Brain microvascular endothelial cell (primary cell): ENCODE measurements around the gene C6orf15.
A peak's percentile ranks its signal among the peaks of the same experiment; 100 is the strongest.

Experiments used
- DNase-seq: peaks from one replicate; pipeline ENCODE4 v3.0.0-alpha.2; 2020
- H3K27ac ChIP-seq: fragments of 250-450 bp; sonication (Bioruptor Pico); 2 replicates; pipeline ENCODE4 v1.5.1; 2020; ENCODE audit warnings: mild to moderate bottlenecking, moderate library complexity
- H3K27me3 ChIP-seq: fragments of 250-450 bp; sonication (Bioruptor Pico); replicated peaks from 2 replicates; pipeline ENCODE4 v1.5.1; 2020; ENCODE audit warnings: mild to moderate bottlenecking
- H3K36me3 ChIP-seq: fragments of 250-450 bp; sonication (Bioruptor Pico); replicated peaks from 2 replicates; pipeline ENCODE4 v1.5.1; 2020; ENCODE audit warnings: mild to moderate bottlenecking
- H3K4me3 ChIP-seq: 2 replicates; pipeline ENCODE4 v1.5.1; 2011; ENCODE audit warnings: low read depth, mild to moderate bottlenecking, control low read depth, low read length, moderate library complexity
- in situ Hi-C: cut with HindIII; loops from 2 replicates; pipeline ENCODE4 v1.10.0; 2017; ENCODE audit warnings: low sequenced_read_pairs, low pct_ligation_motif_present
- TF ChIP-seq, protein P1 (sequence below): IDR thresholded peaks from 2 replicates; pipeline ENCODE4 v1.5.1; 2011; ENCODE audit warnings: low read depth, mild to moderate bottlenecking, moderate library complexity, low read length, control low read depth, inconsistent platforms; ENCODE audit errors: missing control alignments

The C6orf15 gene

DNA sequence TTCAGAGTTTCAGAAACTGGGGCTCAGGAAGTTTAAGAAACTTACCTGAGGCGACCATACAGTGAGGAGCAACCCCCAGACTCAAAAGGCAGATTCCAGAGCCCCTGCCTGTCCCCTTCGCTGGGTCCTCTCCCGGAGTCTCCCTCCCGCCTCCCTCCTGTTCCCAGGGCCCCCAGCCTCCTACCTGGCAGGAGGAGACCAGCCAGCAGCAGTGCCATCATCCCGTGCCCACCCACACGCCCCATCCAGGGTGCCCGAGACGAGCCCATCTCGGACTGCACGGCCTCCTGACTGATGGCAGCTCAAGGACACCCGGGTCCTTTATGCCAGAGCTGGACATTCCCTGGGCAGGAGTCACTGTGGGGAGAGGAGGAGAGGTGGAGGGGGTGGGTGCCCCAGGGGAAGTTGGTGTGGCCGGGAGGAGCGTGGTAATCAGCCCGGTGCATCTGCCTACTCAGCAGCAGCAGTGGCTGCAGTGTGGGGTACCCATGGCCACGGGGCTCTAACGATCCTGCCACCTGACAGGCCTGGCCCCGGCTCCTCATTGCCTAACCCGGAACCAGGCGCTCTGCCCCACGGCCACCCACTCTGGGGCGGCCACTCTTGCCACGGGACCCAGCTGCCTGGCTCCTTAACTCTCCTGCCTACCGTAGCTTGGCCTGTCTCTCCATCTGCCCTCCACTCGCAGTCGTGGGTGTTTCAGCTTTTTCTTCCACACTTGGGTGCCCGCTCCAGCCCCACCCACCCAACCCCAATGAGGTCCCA is 8.0 kb upstream of the C6orf15 start, which contains the start of gene CDSN:
Gene CDSN, minus strand, starts transcription at position 296 of the 765 bp plus-strand sequence. Its CDS starts 27 bp downstream, at position 269.
- H3K36me3 ChIP-seq: no peaks in the 10 kb centered on the region
- H3K4me3 ChIP-seq: no peak within 1 kb of the TSS
- DNase-seq: no peak
- TF ChIP-seq, protein P1, sequence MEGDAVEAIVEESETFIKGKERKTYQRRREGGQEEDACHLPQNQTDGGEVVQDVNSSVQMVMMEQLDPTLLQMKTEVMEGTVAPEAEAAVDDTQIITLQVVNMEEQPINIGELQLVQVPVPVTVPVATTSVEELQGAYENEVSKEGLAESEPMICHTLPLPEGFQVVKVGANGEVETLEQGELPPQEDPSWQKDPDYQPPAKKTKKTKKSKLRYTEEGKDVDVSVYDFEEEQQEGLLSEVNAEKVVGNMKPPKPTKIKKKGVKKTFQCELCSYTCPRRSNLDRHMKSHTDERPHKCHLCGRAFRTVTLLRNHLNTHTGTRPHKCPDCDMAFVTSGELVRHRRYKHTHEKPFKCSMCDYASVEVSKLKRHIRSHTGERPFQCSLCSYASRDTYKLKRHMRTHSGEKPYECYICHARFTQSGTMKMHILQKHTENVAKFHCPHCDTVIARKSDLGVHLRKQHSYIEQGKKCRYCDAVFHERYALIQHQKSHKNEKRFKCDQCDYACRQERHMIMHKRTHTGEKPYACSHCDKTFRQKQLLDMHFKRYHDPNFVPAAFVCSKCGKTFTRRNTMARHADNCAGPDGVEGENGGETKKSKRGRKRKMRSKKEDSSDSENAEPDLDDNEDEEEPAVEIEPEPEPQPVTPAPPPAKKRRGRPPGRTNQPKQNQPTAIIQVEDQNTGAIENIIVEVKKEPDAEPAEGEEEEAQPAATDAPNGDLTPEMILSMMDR: no peak
- H3K27ac ChIP-seq: no peak within 1 kb of the TSS
- in situ Hi-C loops: no loop called here
- H3K27me3 ChIP-seq: no peaks in the 10 kb centered on the region

DNA sequence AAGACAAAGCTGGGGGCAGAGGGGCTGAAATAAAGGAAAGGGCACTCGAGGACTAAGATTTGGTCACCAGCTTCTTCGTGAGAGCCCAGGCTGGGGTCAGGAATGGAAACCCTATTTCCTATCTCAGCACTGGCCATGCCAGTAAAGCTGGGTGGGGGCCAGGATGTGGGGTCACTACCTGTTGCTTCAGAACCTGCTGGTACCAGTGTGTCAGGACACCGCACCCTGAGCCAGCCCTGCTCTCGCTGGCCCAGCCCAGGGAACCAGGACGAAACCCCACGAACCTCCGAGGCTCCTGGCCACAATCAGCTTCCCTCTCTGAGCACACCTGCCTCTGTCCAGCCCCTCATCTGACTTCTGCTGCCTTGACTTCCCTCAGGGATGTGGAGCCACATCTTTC is 5.8 kb upstream of the C6orf15 start:
- in situ Hi-C loops: no loop called here
- H3K4me3 ChIP-seq: no peak overlapping the region
- H3K27me3 ChIP-seq: no peaks in the 10 kb centered on the region
- TF ChIP-seq, protein P1: no peak
- no peaks in the 10 kb centered on the region for H3K36me3 ChIP-seq
- DNase-seq: no peak
- no peak overlapping the region for H3K27ac ChIP-seq

DNA sequence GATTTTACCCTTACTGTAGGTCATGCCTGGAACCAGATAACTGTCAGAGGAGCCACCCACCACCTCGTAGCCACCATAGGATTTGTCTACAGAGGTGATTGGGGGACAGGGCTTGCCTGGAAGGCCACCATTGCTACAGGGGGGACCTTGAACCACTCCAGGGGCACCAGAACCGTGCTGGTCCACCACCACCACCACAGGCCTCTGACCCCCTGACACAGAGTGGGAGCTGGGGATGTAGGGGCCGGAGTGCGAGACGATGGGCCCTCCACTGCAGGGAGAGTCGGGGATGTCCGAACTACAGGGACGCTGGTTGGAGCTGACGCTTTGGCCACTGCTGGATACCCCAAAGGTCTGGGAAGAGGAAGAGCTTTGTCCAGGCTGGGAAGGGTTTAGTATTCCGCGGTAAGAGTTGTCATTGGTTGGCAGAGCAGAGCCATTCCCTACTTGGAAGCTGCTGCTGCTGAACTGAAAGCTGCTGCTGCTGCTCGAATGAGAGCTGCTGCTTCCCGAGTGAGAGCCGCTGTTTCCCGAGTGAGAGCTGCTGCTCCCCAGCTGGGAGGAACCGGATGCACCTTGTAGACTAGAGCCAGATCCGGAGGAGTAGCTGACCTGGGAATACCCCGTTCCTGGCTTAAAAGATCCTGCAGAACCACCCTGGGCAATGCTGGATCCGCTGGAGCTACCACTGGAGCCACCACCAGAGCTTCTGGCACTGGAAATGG is 4.4 kb upstream of the C6orf15 start:
- Histone ChIP-seq H3K27ac (no peak overlapping the region), H3K27me3 (no peaks in the 10 kb centered on the region), H3K36me3 (no peaks in the 10 kb centered on the region), H3K4me3 (no peak overlapping the region)
- TF ChIP-seq, protein P1: no peak
- in situ Hi-C loops: no loop called here
- DNase-seq: peak; percentile 9

DNA sequence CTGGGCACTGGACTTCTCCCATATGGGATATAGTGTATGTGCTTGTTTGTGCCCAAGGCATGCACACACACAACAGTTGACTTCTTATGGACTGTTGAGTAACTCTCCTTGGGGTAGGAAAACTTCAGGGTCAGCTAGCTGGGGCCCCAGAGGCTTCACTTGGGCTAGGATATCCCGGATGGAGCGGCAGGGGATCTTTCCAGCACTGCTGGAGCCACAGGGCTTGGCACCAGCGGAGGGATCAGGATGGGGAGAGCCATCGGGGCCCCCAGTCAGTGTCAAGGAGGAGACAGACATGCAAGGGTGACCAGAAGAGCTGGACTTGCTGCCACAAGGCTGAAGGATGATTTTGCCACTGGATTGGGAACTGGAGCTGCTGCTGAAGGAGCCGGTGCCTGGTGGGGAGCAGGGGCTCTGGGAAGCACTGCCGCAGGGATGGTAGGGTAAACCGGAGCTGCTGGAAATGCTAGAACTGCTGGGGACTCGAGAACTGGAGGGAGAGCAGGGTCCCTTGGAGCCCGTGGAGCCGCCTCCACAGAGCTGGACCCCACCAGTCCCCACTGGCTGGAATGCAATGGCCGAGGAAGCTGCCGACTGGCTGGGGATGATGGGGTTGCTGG is 3.7 kb upstream of the C6orf15 start:
- TF ChIP-seq, protein P1: no peak
- no peaks in the 10 kb centered on the region for H3K36me3 ChIP-seq
- DNase-seq: no peak
- H3K4me3 ChIP-seq: no peak overlapping the region
- in situ Hi-C loops: no loop called here
- no peak overlapping the region for H3K27ac ChIP-seq
- no peaks in the 10 kb centered on the region for H3K27me3 ChIP-seq

DNA sequence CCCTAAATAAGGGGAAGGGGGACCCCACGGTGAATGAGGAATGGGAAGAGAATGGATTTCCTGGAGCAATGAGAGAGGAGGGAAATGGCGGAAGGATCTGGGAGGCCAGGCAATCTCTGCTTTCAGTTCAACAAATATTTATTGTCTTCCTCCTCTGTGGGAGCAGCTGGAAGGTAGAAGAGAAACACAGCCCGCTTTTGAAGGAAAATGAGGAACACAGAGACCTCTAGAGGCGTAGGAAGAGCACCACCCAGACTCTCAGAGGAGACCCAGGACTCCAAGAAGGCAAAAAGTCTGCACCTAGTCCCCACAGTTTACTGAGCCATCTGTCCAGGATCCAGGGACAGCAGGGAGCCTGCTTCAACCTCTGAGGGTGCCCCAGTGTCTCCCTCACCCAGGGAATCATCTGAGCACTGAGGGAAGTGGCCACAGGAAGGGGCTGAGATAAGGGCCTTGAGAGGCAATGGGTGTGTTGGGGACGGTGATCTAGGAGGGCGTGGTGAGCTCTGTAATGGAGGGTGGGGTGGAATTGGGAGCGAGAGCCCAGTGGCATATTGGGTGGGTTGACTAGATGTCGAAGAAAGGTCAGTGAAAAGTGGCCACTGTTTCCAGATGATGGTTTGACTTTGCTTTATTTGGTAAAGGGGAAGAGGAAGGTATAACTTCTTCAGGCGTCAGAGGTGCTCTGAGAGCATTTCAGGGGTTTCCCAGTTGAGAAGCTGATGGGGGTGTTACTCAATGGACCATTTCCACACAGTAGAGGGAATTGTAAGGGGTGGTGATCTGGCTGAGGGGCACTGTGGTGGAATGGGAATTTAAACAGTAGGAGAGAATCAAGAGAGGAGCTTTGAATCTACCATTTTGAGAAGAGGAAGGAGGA is 2.8 kb upstream of the C6orf15 start:
- peak; percentile 48 for DNase-seq
- in situ Hi-C loops: no loop called here
- peak overlapping the region; percentile 41 for H3K4me3 ChIP-seq
- H3K27me3 ChIP-seq: peaks cover 6% of the 10 kb centered on the region
- no peaks in the 10 kb centered on the region for H3K36me3 ChIP-seq
- H3K27ac ChIP-seq: peak overlapping the region; percentile 57
- TF ChIP-seq, protein P1: peak; percentile 63
